Loucy (cell line): Measurements from ENCODE around the gene SOD3.

Experiments
- H2AFZ ChIP-seq: fragments of 200-600 bp; sonication (generic); 2 replicates; pipeline ENCODE4 v1.6.0; 2016; ENCODE audit warnings: antibody characterized with exemption, mild to moderate bottlenecking, low read length, moderate library complexity
- H3F3A ChIP-seq: fragments of 200-600 bp; 2 replicates; pipeline ENCODE4 v1.6.0; 2016; ENCODE audit warnings: antibody characterized with exemption, low read depth, mild to moderate bottlenecking
- H3K27me3 ChIP-seq: fragments of 200-600 bp; sonication (generic); 2 replicates; pipeline ENCODE4 v1.6.1; 2014; ENCODE audit warnings: low read length, mild to moderate bottlenecking; ENCODE audit not compliant: insufficient read depth, poor library complexity, severe bottlenecking
- H3K36me3 ChIP-seq: fragments of 200-600 bp; sonication (generic); 2 replicates; pipeline ENCODE4 v1.6.1; 2016; ENCODE audit warnings: low read length; ENCODE audit not compliant: insufficient read depth
- H3K4me1 ChIP-seq: fragments of 200-600 bp; sonication (generic); 2 replicates; pipeline ENCODE4 v1.5.1; 2014; ENCODE audit warnings: low read length, mild to moderate bottlenecking; ENCODE audit not compliant: insufficient read depth, poor library complexity, severe bottlenecking
- H3K4me2 ChIP-seq: fragments of 200-600 bp; sonication (generic); 2 replicates; pipeline ENCODE4 v1.6.0; 2014; ENCODE audit warnings: antibody characterized with exemption, low read length, low read depth, mild to moderate bottlenecking; ENCODE audit not compliant: poor library complexity, severe bottlenecking
- H3K4me3 ChIP-seq: fragments of 200-600 bp; sonication (generic); 2 replicates; pipeline ENCODE4 v1.5.1; 2014; ENCODE audit warnings: low read length, mild to moderate bottlenecking, mixed read lengths; ENCODE audit not compliant: poor library complexity, severe bottlenecking
- H3K79me2 ChIP-seq: fragments of 200-600 bp; sonication (generic); 2 replicates; pipeline ENCODE4 v1.6.1; 2014; ENCODE audit warnings: low read length; ENCODE audit not compliant: insufficient read depth
- H3K9ac ChIP-seq: fragments of 200-600 bp; sonication (generic); 2 replicates; pipeline ENCODE4 v1.6.0; 2014; ENCODE audit warnings: mild to moderate bottlenecking, low read depth, low read length, moderate library complexity; ENCODE audit not compliant: poor library complexity, severe bottlenecking
- H3K9me2 ChIP-seq: fragments of 200-600 bp; sonication (generic); replicated peaks from 2 replicates; pipeline ENCODE4 v1.6.1; 2016; ENCODE audit warnings: low read depth, low read length, mixed read lengths
- H3K9me3 ChIP-seq: fragments of 200-600 bp; sonication (generic); 2 replicates; pipeline ENCODE4 v1.6.1; 2014; ENCODE audit warnings: mild to moderate bottlenecking, antibody characterized with exemption, low read length, low read depth; ENCODE audit not compliant: insufficient read depth
- H4K20me1 ChIP-seq: fragments of 200-600 bp; sonication (generic); 2 replicates; pipeline ENCODE4 v1.6.0; 2014; ENCODE audit warnings: antibody characterized with exemption, low read length, mild to moderate bottlenecking; ENCODE audit not compliant: insufficient read depth, poor library complexity, severe bottlenecking
- CTCF ChIP-seq: fragments of 200-600 bp; sonication (generic); conservative IDR thresholded peaks from 2 replicates; pipeline ENCODE4 v1.5.1; 2014; ENCODE audit warnings: mild to moderate bottlenecking, antibody characterized with exemption, low read length
- EZH2phosphoT487 ChIP-seq: fragments of 200-600 bp; IDR thresholded peaks from 2 replicates; pipeline ENCODE4 v1.6.1; 2018; ENCODE audit warnings: antibody characterized with exemption, mild to moderate bottlenecking, moderate library complexity, borderline replicate concordance

Gene SOD3

GRCh38 chr4:24799544-24800324 lies 4.4 kb downstream of the SOD3 start:
- no peaks in the 10 kb centered on the region for H3K4me1 ChIP-seq
- H4K20me1 ChIP-seq, result no peaks in the 10 kb centered on the region
- no peaks in the 10 kb centered on the region for H3K9me2 ChIP-seq
- no peaks in the 10 kb centered on the region for H3K36me3 ChIP-seq
- no peaks in the 10 kb centered on the region for H3K27me3 ChIP-seq
- no peak overlapping the region for H3K4me2 ChIP-seq
- no peaks in the 10 kb centered on the region for H3K9me3 ChIP-seq
- no peak overlapping the region for H2AFZ ChIP-seq
- TF ChIP-seq CTCF, result no peak
- H3K9ac ChIP-seq, result no peak overlapping the region
- H3K79me2 ChIP-seq, result no peaks in the 10 kb centered on the region
- H3K4me3 ChIP-seq, result no peak overlapping the region
- H3F3A ChIP-seq, result no peaks in the 10 kb centered on the region

GRCh38 chr4:24800325-24800895 lies 5.0 kb downstream of the SOD3 start:
- no peaks in the 10 kb centered on the region for H3K9me2 ChIP-seq
- H3K79me2 ChIP-seq, result no peaks in the 10 kb centered on the region
- H4K20me1 ChIP-seq, result no peaks in the 10 kb centered on the region
- no peak overlapping the region for H3K4me2 ChIP-seq
- H3F3A ChIP-seq, result no peaks in the 10 kb centered on the region
- no peaks in the 10 kb centered on the region for H3K4me1 ChIP-seq
- TF ChIP-seq EZH2phosphoT487, result no peak
- TF ChIP-seq CTCF, result no peak
- no peak overlapping the region for H2AFZ ChIP-seq
- no peaks in the 10 kb centered on the region for H3K27me3 ChIP-seq
- no peak overlapping the region for H3K9ac ChIP-seq
- H3K36me3 ChIP-seq, result no peaks in the 10 kb centered on the region
- H3K9me3 ChIP-seq, result no peaks in the 10 kb centered on the region
- no peak overlapping the region for H3K4me3 ChIP-seq

- H3K27me3 ChIP-seq, result no peaks in the 10 kb centered on the region
- no peaks in the 10 kb centered on the region for H3K79me2 ChIP-seq
- H3K4me2 ChIP-seq, result no peak overlapping the region
- no peaks in the 10 kb centered on the region for H3K9me2 ChIP-seq
- H3K4me3 ChIP-seq, result no peak overlapping the region
- no peak overlapping the region for H3K9ac ChIP-seq
- TF ChIP-seq CTCF (no peak), EZH2phosphoT487 (no peak)
- H2AFZ ChIP-seq, result no peak overlapping the region
- H4K20me1 ChIP-seq, result no peaks in the 10 kb centered on the region
- H3K4me1 ChIP-seq, result no peaks in the 10 kb centered on the region
- no peaks in the 10 kb centered on the region for H3F3A ChIP-seq
- no peaks in the 10 kb centered on the region for H3K36me3 ChIP-seq
- no peaks in the 10 kb centered on the region for H3K9me3 ChIP-seq
Measured at GRCh38 chr4:24801136-24801855, 5.9 kb downstream of the SOD3 start.
